Stimulated activated CD8-positive, alpha-beta memory T cell treated with anti-CD3 and anti-CD28 coated beads, Interleukin-12 subunit alpha, Interleukin-12 subunit beta, amount 100 ng/mL, for 4 hours (primary cell): ENCODE results near the gene TTC32.

ENCODE experiments used
- DNase-seq: peaks from one replicate; pipeline ENCODE4 v3.0.0-alpha.2; 2020; ENCODE audit warnings: low read depth

Gene TTC32

GRCh38 chr2:19850056-19851050 is 51.4 kb downstream of the TTC32 start:
- DNase-seq = no peak

GRCh38 chr2:19848952-19849351 is 52.8 kb downstream of the TTC32 start:
- DNase-seq = no peak

GRCh38 chr2:19848029-19848750 is 53.6 kb downstream of the TTC32 start:
- DNase-seq = no peak

GRCh38 chr2:19847486-19847885 is 54.3 kb downstream of the TTC32 start:
- DNase-seq = no peak
